Measurements from ENCODE around the gene DUSP1.

The DUSP1 gene

DNA sequence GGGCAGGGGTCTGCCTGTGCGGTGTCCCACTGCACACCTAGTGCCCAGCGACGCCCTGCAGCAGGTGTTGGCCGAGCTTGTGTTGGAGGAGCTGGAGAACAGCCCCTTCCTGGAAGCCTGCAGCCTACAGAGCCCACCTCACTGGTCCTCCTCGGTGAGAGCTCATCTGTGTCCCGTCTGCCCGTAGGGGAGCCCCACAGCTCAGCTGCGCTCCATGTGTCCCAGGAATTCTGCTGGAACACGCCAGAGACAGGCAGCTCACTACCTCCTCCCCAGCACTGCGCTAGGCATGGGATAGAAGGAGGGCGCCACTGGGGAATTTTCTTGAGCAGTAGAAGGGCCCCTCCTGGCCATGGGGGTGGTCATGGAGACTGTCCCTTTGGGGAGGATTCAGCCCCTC is 44.0 kb downstream of the DUSP1 start:
- TF ChIP-seq POLR2A (IDR thresholded peaks at IDR 0.05; ENCODE audit: extremely low read depth, insufficient read length) (no peak), MYC (IDR thresholded peaks at IDR 0.05; ENCODE audit: low read depth, low read length) (no peak)
- TF ChIP-seq, protein P1, sequence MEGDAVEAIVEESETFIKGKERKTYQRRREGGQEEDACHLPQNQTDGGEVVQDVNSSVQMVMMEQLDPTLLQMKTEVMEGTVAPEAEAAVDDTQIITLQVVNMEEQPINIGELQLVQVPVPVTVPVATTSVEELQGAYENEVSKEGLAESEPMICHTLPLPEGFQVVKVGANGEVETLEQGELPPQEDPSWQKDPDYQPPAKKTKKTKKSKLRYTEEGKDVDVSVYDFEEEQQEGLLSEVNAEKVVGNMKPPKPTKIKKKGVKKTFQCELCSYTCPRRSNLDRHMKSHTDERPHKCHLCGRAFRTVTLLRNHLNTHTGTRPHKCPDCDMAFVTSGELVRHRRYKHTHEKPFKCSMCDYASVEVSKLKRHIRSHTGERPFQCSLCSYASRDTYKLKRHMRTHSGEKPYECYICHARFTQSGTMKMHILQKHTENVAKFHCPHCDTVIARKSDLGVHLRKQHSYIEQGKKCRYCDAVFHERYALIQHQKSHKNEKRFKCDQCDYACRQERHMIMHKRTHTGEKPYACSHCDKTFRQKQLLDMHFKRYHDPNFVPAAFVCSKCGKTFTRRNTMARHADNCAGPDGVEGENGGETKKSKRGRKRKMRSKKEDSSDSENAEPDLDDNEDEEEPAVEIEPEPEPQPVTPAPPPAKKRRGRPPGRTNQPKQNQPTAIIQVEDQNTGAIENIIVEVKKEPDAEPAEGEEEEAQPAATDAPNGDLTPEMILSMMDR (IDR thresholded peaks at IDR 0.05; ENCODE audit: low read depth, low read length): no peak
- TF ChIP-seq, protein P2, sequence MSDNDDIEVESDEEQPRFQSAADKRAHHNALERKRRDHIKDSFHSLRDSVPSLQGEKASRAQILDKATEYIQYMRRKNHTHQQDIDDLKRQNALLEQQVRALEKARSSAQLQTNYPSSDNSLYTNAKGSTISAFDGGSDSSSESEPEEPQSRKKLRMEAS (IDR thresholded peaks at IDR 0.05; ENCODE audit: low read depth, low read length): no peak
- no peak overlapping the region for H3K4me3 ChIP-seq (ENCODE audit: low read depth, low read length)
- DNase-seq (ENCODE audit: low read depth): no peak

DNA sequence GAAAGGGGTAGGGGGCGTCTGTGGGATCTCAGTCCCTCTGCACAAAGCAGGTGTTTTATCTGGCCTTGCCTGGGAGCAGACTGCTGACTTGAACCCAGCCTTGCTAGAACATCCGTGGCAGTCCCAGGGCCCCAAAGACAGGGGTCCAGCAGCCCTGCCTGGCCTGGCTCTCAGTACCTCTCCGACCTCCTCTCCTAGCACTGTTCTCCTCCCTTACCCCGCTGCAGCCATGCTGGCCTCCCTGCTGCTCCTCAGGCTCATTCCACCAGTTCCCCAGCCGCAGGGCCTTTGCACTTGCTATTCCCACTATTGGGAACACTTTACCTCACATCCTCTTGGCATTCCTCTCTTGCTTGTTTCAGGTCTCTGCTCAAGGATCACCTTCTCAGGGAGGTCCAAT is 45.2 kb downstream of the DUSP1 start:
- TF ChIP-seq, protein P1 (IDR thresholded peaks at IDR 0.05; ENCODE audit: low read depth, low read length): no peak
- TF ChIP-seq, protein P2 (IDR thresholded peaks at IDR 0.05; ENCODE audit: low read depth, low read length): no peak
- TF ChIP-seq POLR2A (IDR thresholded peaks at IDR 0.05; ENCODE audit: extremely low read depth, insufficient read length) (no peak), MYC (IDR thresholded peaks at IDR 0.05; ENCODE audit: low read depth, low read length) (no peak)
- H3K4me3 ChIP-seq (ENCODE audit: low read depth, low read length): no peak overlapping the region
- DNase-seq (ENCODE audit: low read depth): no peak

DNA sequence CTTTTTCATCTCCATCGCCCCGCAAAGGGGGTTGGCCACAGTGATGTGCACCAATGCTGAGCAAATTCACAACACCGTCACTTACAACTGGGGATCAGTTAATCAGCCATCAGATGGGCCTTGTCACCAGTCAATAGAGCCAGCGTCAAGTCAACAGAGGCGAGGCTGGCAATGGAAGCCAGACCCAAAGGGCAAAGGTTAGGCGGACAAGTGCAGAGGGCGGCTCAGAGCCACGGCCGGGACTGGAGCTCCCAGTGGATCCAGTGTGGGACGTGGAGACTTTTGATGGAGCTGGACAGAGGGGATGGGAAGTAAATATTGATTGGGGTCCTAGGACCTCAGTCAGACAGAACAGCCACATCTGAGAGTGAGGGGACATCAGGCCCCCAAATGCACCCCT is 45.7 kb downstream of the DUSP1 start:
- DNase-seq (ENCODE audit: low read depth): no peak
- no peak overlapping the region for H3K4me3 ChIP-seq (ENCODE audit: low read depth, low read length)
- TF ChIP-seq POLR2A (IDR thresholded peaks at IDR 0.05; ENCODE audit: extremely low read depth, insufficient read length) (no peak), MYC (IDR thresholded peaks at IDR 0.05; ENCODE audit: low read depth, low read length) (no peak)
- TF ChIP-seq, protein P2 (IDR thresholded peaks at IDR 0.05; ENCODE audit: low read depth, low read length): no peak
- TF ChIP-seq, protein P1 (IDR thresholded peaks at IDR 0.05; ENCODE audit: low read depth, low read length): no peak

DNA sequence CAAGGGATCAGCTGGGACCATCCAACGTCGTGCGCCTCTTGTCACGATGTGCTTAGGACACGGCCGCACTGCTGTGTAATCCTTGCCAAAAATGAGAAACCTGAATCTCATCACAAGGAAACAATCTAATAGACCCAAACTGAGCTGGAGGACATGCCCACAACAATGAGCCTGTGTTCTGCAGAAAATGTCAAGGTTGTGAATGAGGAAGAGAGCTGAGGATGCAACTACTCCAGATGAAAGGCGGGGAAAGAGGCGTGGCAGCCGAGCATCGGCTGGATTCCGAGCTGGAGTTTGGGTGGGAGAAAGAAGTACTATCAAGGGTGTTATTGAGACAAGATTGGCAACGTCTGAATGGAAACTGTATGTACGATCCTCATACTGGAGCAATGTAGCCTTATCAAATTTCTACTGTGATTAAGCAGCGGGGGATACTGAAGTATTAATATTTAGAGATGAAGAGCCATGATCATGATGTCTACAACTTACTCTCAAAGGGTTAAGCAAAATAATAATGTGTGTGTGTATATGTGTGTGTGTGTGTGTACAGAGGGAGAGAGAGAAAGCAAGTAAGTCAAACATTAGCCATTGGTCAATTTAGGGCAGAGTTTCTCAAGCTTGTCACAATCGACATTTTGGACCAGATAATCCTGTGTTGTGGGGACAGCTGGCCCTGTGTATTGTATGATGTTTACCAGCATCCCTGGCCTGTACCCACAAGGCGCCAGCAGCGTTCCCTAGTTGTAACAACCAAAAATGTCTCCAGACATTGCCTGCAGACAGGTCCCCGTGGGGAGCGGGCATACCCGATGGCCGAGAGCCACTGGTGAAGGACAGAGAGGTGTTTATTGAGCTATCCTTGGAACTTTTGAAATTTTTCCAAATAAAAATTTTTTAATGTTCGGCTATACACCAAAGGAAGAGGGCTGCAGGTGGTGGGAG is 46.5 kb downstream of the DUSP1 start:
- DNase-seq (ENCODE audit: low read depth): no peak
- TF ChIP-seq, protein P2 (IDR thresholded peaks at IDR 0.05; ENCODE audit: low read depth, low read length): no peak
- TF ChIP-seq, protein P1 (IDR thresholded peaks at IDR 0.05; ENCODE audit: low read depth, low read length): no peak
- TF ChIP-seq POLR2A (IDR thresholded peaks at IDR 0.05; ENCODE audit: extremely low read depth, insufficient read length): no peak
- TF ChIP-seq MYC (IDR thresholded peaks at IDR 0.05; ENCODE audit: low read depth, low read length): no peak
- H3K4me3 ChIP-seq (ENCODE audit: low read depth, low read length): no peak overlapping the region

DNA sequence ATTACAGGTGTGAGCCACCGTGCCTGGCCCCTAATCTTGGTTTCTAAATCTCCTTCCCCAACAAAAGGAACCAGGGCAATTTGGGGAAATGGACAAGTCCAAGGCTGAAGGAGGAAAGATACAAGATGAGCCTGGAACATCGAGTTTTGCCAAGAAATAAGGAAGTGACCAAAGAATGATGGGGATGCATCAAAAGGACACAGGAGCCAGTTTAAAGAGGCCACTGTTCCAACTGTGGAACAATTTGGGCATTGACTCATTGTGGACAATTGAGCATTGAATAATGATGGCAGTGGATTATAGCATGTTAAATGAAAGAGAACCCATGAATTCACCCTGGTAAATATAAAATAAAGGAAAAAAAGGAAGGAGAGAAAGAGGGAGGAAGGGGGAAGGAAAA is 47.5 kb downstream of the DUSP1 start:
- DNase-seq (ENCODE audit: low read depth): no peak
- no peak overlapping the region for H3K4me3 ChIP-seq (ENCODE audit: low read depth, low read length)
- TF ChIP-seq, protein P1 (IDR thresholded peaks at IDR 0.05; ENCODE audit: low read depth, low read length): no peak
- TF ChIP-seq POLR2A (IDR thresholded peaks at IDR 0.05; ENCODE audit: extremely low read depth, insufficient read length) (no peak), MYC (IDR thresholded peaks at IDR 0.05; ENCODE audit: low read depth, low read length) (no peak)
- TF ChIP-seq, protein P2 (IDR thresholded peaks at IDR 0.05; ENCODE audit: low read depth, low read length): no peak

Data from NB4 (cell line).